ENCODE results near the gene SRSF5.

DNA sequence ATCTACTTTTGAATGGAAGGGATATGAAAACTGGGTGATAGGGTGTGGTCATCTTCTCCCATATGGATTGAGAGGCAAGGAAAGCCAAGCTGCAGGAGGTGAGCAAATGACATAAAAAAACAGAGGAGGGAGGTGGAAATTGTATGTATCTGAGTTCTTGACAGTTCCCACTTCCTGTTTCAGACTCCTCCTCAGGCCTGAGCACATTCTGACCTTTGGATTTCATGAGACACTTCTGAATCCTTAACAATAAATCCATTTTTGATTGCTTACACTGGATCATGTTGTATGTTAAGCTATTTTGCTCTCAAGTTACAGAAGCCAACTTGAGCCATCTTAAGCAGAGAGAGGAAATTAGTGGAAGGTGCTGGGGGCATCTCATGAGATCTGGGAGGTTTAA, 11.6 kb upstream of the SRSF5 start:
- TF ChIP-seq CTCF (IDR thresholded peaks at IDR 0.05) (no peak), SP1 (CRISPR knock-in tag; conservative IDR thresholded peaks at IDR 0.05) (no peak), ETV6 (CRISPR knock-in tag; IDR thresholded peaks at IDR 0.05) (no peak), TCF7 (CRISPR knock-in tag; IDR thresholded peaks at IDR 0.05; ENCODE audit: low read depth) (no peak), FOXP4 (CRISPR knock-in tag; IDR thresholded peaks at IDR 0.05) (no peak), SMAD4 (CRISPR knock-in tag; IDR thresholded peaks at IDR 0.05) (no peak), CREB1 (CRISPR knock-in tag; IDR thresholded peaks at IDR 0.05) (no peak), ELF4 (CRISPR knock-in tag; IDR thresholded peaks at IDR 0.05; ENCODE audit: low read depth) (no peak), GRHL2 (CRISPR knock-in tag; IDR thresholded peaks at IDR 0.05; ENCODE audit: insufficient replicate concordance, severe bottlenecking) (no peak), ATF2 (CRISPR knock-in tag; IDR thresholded peaks at IDR 0.05; ENCODE audit: borderline replicate concordance, low read depth) (no peak), FOXJ3 (CRISPR knock-in tag; IDR thresholded peaks at IDR 0.05; ENCODE audit: borderline replicate concordance) (no peak)
- TF ChIP-seq, protein P1, sequence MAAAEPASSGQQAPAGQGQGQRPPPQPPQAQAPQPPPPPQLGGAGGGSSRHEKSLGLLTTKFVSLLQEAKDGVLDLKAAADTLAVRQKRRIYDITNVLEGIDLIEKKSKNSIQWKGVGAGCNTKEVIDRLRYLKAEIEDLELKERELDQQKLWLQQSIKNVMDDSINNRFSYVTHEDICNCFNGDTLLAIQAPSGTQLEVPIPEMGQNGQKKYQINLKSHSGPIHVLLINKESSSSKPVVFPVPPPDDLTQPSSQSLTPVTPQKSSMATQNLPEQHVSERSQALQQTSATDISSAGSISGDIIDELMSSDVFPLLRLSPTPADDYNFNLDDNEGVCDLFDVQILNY (CRISPR knock-in tag; IDR thresholded peaks at IDR 0.05) = no peak
- TF ChIP-seq, protein P2, sequence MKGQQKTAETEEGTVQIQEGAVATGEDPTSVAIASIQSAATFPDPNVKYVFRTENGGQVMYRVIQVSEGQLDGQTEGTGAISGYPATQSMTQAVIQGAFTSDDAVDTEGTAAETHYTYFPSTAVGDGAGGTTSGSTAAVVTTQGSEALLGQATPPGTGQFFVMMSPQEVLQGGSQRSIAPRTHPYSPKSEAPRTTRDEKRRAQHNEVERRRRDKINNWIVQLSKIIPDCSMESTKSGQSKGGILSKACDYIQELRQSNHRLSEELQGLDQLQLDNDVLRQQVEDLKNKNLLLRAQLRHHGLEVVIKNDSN (CRISPR knock-in tag; IDR thresholded peaks at IDR 0.05) = no peak
